ENCODE data around the gene PLA2G2D.

The PLA2G2D gene

DNA sequence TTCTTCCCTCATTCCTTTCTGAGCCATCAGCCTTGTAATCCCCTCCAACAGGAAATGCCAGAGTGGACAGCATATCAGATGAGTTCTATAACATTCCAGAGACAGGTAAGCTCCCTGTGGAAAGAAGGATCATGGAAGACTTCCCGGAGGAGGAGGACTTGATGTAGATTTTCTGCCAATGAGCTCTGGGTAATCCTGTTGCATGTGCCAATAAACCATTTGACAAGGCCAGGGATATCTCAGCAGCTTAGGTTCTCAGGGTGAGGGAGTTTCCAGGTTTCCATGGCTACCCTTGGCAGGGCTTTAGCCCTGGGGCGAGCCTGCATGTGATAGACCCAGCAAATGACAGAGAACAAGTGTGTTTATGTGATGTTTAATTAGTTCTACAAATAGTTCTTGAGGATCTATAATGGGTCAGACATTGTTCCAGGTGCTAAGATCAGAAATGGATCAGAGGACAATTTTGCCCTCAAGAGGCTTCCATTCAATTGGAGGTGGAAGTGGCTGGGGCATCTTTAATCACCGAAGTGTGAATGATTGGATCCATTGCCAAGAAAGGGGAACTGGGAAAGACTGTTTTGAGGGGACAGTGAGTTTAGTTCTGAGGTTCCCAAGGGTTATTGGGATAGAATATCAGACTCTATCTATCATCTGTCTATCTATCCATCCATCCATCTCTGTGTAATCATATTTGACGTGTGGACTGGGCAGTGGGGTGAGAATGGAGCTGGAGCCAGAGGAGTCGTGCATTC, 42.5 kb downstream of the PLA2G2D start:
- H3K4me3 ChIP-seq (ENCODE audit: low read depth, low read length): no peak overlapping the region
- TF ChIP-seq, protein P1, sequence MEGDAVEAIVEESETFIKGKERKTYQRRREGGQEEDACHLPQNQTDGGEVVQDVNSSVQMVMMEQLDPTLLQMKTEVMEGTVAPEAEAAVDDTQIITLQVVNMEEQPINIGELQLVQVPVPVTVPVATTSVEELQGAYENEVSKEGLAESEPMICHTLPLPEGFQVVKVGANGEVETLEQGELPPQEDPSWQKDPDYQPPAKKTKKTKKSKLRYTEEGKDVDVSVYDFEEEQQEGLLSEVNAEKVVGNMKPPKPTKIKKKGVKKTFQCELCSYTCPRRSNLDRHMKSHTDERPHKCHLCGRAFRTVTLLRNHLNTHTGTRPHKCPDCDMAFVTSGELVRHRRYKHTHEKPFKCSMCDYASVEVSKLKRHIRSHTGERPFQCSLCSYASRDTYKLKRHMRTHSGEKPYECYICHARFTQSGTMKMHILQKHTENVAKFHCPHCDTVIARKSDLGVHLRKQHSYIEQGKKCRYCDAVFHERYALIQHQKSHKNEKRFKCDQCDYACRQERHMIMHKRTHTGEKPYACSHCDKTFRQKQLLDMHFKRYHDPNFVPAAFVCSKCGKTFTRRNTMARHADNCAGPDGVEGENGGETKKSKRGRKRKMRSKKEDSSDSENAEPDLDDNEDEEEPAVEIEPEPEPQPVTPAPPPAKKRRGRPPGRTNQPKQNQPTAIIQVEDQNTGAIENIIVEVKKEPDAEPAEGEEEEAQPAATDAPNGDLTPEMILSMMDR (IDR thresholded peaks at IDR 0.05; ENCODE audit: low read depth, low read length, missing control alignments): no peak
- DNase-seq (ENCODE audit: low read depth): no peak

DNA sequence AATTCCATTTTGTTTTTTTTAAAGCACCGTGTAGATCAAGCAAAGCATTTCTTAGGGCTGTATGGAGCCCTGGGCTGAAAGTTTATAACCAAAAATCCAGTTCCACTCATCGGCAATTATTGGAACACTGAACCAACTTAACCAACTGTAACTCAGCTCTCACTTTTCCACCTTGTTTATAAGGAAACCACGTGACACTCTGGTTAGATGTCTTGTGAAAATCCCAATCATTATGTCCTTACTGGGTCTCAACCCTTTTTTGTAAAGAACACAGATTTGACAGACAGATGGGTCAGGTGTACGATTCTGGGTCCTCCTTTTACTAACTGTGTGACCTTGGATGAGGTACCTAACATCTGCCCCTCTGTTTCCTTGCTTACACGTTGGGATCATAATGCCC, 43.1 kb downstream of the PLA2G2D start:
- DNase-seq (ENCODE audit: low read depth): no peak
- TF ChIP-seq, protein P1 (IDR thresholded peaks at IDR 0.05; ENCODE audit: low read depth, low read length, missing control alignments): no peak
- H3K4me3 ChIP-seq (ENCODE audit: low read depth, low read length): no peak overlapping the region

DNA sequence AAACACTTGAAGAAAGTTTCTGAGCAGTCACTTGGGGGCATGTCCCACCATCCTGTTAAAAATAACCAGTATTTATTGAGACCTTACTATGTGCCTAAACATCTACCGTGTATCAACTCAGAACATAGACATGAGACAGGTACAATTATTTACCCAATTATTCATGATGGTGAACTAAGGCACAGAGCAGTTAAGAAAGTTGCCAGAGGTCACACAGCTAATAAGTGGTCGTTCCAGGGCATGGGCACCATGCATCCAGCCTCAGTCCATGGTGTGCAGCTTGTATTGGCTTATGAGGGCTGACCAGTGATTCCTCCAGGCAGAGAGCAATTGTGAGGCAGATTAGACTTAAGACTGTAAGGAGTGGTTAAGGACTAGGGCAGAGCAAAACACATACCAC, 44.0 kb downstream of the PLA2G2D start:
- TF ChIP-seq, protein P1 (IDR thresholded peaks at IDR 0.05; ENCODE audit: low read depth, low read length, missing control alignments): no peak
- H3K4me3 ChIP-seq (ENCODE audit: low read depth, low read length): no peak overlapping the region
- no peak for DNase-seq (ENCODE audit: low read depth)

DNA sequence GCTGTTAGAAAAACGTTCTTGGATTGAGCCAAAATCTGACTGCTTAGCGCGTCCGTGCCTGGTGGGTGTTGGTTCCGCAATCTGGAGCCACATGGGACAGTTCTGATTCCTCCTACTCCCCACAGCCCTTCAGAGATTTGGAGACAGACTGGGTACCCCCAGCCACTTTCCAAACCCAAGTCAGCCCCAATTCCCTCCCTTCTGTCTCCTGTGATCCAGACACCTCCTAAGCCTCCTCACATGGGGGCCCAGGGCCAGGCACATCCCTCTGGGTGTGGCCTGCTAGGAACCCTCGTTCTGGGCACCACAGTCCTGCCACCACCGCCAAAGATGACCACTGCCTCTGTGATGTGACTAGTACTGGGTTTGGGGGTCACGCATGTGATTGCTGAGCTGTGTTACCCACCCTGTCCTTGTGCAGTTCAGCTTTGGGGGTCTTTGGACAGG, 44.6 kb downstream of the PLA2G2D start:
- TF ChIP-seq, protein P1 (IDR thresholded peaks at IDR 0.05; ENCODE audit: low read depth, low read length, missing control alignments): no peak
- no peak overlapping the region for H3K4me3 ChIP-seq (ENCODE audit: low read depth, low read length)
- DNase-seq (ENCODE audit: low read depth): no peak

DNA sequence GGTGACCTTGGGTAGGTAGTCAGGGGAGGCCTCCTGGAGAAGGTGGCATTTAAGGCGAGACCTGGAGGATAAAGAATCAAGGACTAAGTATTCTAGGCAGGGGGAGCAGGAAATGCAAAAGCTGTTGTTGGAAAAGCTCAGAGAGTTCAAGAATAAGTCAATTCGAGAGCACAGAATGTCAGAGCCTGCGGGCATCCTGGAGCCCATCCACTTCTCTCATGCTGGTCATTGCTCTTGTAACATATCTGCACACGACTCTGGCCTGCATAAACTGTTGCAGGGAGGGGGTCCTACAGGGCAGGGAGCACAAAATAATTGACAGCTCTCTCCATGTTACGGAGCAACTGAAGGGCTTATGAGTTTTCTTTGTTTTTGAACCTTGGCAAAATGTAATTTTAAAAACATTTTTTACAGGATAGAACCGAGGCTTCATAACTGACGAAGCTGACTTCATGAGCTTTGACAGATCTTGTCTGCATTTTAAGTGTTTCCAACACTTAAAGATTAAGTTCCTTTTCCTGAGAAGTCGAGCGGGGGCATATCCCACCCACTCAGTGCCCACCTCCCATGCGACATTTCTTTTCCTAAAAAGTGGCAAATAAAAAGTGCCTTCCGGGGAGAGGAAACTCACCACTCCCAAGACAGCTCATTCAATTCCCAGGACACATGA, 45.1 kb downstream of the PLA2G2D start:
- no peak for DNase-seq (ENCODE audit: low read depth)
- TF ChIP-seq, protein P1 (IDR thresholded peaks at IDR 0.05; ENCODE audit: low read depth, low read length, missing control alignments): no peak
- no peak overlapping the region for H3K4me3 ChIP-seq (ENCODE audit: low read depth, low read length)

DNA sequence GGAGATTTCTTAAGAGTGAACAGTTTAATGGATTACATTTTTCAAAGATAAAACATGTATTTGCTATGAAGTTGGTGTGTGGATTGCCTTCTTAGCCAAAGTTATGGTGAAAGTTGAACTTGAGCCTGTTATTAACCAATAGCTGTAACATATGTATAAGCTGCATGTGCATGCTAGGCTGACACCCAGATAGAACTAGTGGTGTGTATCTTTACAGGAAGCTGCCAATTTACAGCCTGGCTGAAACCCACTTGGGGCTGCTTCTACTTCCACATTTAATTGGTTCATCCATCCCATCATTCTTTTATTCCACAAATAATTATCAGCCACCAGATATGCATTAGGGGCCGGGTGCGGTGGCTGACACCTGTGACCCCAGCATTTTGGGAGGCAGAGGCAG, 46.1 kb downstream of the PLA2G2D start:
- no peak for DNase-seq (ENCODE audit: low read depth)
- TF ChIP-seq, protein P1 (IDR thresholded peaks at IDR 0.05; ENCODE audit: low read depth, low read length, missing control alignments): no peak
- no peak overlapping the region for H3K4me3 ChIP-seq (ENCODE audit: low read depth, low read length)

Data from GM12864 (cell line).